ENCODE measurements around the gene PDK1.
A peak's percentile ranks its signal among the peaks of the same experiment; 100 is the strongest.
"Not testable (repeated sequence)": the region's sequence is repeated elsewhere in the genome, so short reads cannot be mapped to it uniquely, and the experiment has no call there.

The PDK1 gene
- total RNA-seq: 32.8 to 38.3 reads per million in 2 donors

- peak; percentile 86 for DNase-seq
Observed at GRCh38 chr2:172555522-172556283, at the start of gene PDK1. PDK1 (plus strand) TSS chr2:172556090; CDS start chr2:172556151, 61 bp downstream.

DNA sequence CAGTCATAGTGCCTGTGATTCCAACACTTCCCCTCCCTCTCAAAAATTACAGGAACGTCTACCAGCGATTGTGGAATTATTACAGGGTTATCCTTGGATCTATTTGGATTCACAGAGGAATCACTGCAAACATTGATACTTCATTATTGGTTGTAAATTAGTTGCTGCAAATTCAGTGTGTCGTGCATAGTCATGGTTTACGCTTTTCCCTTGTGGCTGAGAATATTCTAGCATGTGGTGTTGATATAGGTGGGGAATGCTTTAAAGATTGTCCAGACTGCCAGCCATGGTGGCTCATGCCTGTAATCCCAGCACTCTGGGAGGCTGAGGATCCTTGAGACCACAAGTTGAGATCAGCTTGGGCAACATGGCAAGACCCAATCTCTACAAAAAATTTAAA lies 48.7 kb upstream of the PDK1 start:
- no peak for DNase-seq

DNA sequence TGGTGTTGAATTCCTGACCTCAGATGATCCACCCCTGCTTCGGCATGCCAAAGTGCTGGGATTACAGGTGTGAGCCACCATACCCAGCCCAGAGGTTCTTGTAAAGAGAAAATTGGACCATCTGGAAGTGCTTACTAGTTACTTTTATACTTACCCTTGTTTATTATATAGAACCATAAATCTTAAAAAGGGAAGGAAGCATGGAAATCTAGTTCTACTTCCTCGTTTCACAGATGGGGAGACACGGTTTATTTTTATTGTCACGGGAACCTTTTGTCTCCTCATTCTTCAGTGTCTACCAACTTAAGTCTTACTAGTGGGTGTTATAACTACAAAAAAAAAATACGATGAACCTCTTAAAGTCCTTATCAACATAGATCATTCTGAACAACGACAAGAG lies 45.8 kb upstream of the PDK1 start:
- no peak for DNase-seq

DNA sequence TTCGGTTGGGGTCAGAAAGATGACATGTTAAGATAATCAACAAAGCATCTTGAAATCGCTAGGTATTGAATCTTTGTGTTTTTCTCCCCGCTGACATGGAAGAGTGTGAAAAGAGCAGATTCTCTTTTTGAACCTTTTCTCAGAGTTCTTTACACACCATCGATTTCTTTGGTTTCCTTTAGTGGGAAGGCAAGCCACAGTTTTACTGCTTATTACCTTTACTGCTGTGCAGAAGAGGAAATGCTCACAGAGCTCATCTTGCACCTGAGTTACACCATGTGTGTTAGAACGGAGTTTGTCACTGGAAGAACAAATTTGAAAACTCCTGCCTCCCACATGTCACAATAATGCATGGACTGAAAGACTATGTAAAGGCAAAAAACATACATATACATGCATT lies 45.3 kb upstream of the PDK1 start:
- no peak for DNase-seq

- DNase-seq: no peak
Observed at GRCh38 chr2:172512810-172513523, 42.9 kb upstream of the PDK1 start.

DNA sequence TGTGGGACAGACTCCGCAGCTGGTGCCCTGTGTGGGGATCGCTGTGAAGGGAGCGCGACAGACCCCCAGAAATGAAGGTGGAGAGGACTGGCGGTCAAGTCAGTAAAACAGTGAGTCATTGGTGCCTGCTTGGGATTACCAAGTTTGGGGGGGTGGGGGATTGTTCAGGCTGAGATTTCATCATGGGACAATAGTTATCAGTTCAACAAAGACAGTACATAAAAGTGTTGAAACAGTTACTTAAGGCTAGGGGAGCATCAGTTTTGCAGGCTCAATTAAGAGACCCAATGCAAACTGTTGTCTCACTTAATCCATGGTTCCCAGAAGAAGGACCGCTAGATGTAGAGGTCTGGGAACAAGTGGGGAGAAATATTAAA lies 42.4 kb upstream of the PDK1 start:
- no peak for DNase-seq

DNA sequence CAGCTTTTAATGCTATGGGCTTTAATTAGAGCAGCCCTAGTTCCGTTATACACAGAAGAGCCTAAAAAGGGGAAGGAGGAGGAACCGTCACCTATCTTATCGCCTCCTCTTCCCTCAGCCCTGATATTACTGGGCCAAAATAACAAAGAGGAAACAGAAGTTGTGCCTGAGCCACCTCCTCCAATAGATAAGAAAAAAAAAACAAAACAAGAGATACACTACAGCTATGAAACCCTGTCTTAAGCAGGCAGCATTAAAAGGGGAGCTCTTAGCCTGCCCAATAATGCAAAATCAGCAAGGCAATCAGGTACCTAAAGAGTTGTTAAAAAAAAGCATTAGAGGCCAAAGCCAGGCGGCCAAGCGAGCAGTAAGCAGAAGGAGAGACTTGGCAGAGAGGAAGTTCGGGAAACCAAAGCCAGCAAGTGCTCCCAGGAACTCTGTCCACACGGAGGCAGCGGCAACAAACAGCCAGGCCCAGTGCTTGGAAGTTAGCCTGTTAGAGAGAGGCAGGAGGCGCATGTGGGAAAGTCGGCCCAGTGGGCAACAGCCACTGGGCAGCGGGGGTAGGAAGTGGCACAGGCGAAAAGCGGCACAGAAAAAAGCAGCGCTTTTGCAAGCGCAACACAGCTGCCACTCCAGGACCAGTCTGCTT lies 41.8 kb upstream of the PDK1 start:
- DNase-seq: no peak

GRCh38 chr2:172516299-172516698 lies 39.6 kb upstream of the PDK1 start:
- DNase-seq: no peak

GRCh38 chr2:172518995-172519394 lies 36.9 kb upstream of the PDK1 start:
- no peak for DNase-seq

DNA sequence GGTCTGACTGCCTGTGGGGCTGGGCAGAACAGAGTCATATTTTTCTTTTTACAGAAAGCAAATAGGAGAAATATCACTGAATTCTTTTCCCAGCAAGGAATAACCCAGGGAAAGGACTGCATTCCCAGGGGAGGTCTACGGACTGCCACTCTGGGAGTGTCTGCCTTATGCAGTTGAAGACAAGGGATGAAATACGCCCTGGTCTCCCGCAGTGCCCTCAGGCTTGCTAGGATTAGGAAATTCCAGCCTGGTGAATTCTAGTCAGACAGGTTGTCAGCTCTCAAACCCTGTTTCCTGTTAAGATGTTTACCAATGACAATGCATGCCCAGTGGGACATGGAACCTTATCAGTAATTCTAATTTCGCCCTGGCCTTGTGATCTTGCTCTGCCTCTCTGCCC lies 30.3 kb upstream of the PDK1 start:
- DNase-seq: no peak

DNA sequence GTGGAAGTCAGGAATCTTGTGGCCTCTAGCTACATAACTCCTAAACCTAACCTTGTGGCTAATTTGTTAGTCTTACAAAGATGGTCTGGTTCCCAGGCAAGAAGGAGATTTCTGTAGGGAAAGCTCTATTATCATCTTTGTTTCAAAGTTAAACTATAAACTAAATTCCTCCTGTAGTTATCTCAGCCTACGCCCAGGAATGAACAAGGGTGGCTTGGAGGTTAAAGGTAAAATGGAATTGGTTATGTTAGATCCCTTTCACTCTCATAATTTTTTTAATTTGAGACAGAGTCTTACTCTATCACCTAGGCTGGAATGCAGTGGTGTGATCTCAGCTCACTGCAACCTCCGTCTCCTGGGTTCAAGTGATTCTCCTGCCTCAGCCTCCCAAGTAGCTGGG lies 24.6 kb upstream of the PDK1 start:
- no peak for DNase-seq

- DNase-seq: not testable (repeated sequence)
Observed at GRCh38 chr2:172532461-172532860, 23.4 kb upstream of the PDK1 start.

DNA sequence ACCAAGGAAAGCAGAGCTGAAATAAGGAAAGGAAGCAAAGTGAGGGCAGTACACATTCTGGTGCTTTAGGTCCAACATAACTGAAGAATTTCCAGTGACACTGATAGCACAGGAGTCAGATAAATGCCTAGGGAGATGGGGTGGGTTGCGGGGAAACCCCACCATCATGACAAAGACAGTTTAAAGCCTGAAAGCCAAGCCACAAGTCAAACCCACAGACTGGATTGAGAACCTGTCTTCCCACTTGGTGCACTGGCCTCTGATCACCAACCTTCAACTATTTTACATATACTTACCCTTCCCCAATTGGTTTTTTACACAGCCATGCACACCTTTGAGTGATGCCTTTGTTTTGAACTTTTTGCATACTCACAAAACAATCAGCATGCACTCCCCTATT lies 22.2 kb upstream of the PDK1 start:
- no peak for DNase-seq

- DNase-seq: no peak
Observed at GRCh38 chr2:172535119-172535518, 20.8 kb upstream of the PDK1 start.

DNA sequence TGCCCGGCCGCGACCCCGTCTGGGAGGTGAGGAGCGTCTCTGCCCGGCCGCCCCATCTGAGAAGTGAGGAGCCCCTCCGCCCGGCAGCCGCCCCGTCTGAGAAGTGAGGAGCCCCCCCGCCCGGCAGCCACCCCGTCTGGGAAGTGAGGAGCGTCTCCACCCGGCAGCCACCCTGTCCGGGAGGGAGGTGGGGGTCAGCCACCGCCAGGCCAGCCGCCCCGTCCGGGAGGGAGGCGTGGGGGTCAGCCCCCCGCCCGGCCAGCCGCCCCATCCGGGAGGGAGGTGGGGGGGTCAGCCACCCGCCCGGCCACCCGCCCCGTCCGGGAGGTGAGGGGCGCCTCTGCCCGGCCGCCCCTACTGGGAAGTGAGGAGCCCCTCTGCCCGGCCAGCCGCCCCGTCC lies 18.0 kb upstream of the PDK1 start:
- not testable (repeated sequence) for DNase-seq

GRCh38 chr2:172539767-172540166 lies 16.1 kb upstream of the PDK1 start:
- DNase-seq: no peak

DNA sequence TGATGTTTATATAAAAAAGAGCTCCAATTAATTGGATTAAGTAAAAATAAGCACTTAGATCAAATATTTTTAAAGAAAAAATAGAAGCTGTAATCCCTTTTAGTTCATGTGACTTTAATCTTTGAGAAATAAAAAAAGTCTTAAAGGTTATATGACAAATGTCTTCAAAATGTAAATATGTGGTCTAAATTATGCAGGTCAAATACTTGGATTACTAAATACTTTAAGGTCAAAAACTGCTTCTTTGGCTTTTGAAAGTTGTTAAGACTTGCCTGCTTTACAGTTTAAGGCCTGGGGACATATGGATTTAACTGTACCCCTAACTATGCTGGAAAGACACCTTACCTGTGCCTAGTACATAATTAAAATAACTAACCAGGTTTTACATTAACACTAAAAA lies 15.5 kb upstream of the PDK1 start:
- no peak for DNase-seq

GRCh38 chr2:172545408-172546075 lies 10.3 kb upstream of the PDK1 start:
- DNase-seq: no peak

- DNase-seq: no peak
Observed at GRCh38 chr2:172549131-172549530, 6.8 kb upstream of the PDK1 start.

- not testable (repeated sequence) for DNase-seq
Observed at GRCh38 chr2:172549802-172550201, 6.1 kb upstream of the PDK1 start.

DNA sequence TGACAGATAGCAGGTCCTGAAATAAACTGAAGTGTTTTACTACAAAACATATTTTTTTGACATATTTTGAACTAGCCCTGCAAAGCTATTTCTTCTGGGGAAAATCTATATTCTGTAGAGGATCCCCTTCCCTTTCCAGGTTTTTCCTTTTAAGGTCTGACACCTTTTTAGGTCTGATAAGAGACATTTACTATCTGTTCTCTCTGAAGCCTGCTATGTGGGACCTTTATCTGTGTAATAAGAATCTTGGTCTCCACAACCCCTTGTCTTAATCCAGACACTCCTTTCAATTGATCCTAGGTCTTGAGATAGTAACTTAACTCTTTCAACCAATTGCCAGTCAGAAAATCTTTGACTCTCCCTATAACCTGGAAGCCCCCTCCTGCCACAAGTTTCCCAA lies 5.5 kb upstream of the PDK1 start:
- DNase-seq: no peak

- no peak for DNase-seq
Observed at GRCh38 chr2:172551271-172551670, 4.6 kb upstream of the PDK1 start.

- no peak for DNase-seq
Observed at GRCh38 chr2:172552547-172553291, 3.2 kb upstream of the PDK1 start.

All from T-helper 9 cell (primary cell).